Measurements from ENCODE around the gene LRRC27.
"Not testable (repeated sequence)": the region's sequence is repeated elsewhere in the genome, so short reads cannot be mapped to it uniquely, and the experiment has no call there.

LRRC27 gene

GRCh38 chr10:132331601-132332432 is at the start of gene LRRC27:
Gene LRRC27 (plus strand): TSS chr10:132332193. CDS start chr10:132333525, 1,332 bp downstream.
- Mint-ChIP-seq H3K9me3 (no peaks in the 10 kb centered on the region), H3K36me3 (peaks cover 15% of the 10 kb centered on the region), H3K4me3 (peak within 1 kb of the TSS; percentile 95), H3K27me3 (no peaks in the 10 kb centered on the region), H3K4me1 (peaks cover 46% of the 10 kb centered on the region), H3K27ac (peak within 1 kb of the TSS; percentile 95)
- peak; percentile 84 for ATAC-seq (ENCODE audit: low read depth)
- DNase-seq (ENCODE audit: low spot score in 2 of 2) = peak; percentile 99 to 100

GRCh38 chr10:132282667-132283603 is 49.1 kb upstream of the LRRC27 start:
- peaks cover 15% of the 10 kb centered on the region for H3K4me1 Mint-ChIP-seq
- peaks cover 13% of the 10 kb centered on the region for H3K27me3 Mint-ChIP-seq
- H3K27ac Mint-ChIP-seq = no peak overlapping the region
- DNase-seq (ENCODE audit: low spot score in 2 of 2) = no peak
- peaks cover 7% of the 10 kb centered on the region for H3K36me3 Mint-ChIP-seq
- H3K4me3 Mint-ChIP-seq = no peak overlapping the region
- peaks cover 4% of the 10 kb centered on the region for H3K9me3 Mint-ChIP-seq
- no peak for ATAC-seq (ENCODE audit: low read depth)

GRCh38 chr10:132283604-132284382 is 48.2 kb upstream of the LRRC27 start:
- Mint-ChIP-seq H3K27ac (no peak overlapping the region), H3K4me1 (peaks cover 15% of the 10 kb centered on the region), H3K9me3 (peaks cover 4% of the 10 kb centered on the region), H3K36me3 (peaks cover 7% of the 10 kb centered on the region), H3K27me3 (peaks cover 13% of the 10 kb centered on the region), H3K4me3 (no peak overlapping the region)
- DNase-seq (ENCODE audit: low spot score in 2 of 2) (no peak), ATAC-seq (ENCODE audit: low read depth) (no peak)

GRCh38 chr10:132289439-132289838 is 42.6 kb upstream of the LRRC27 start:
- H3K36me3 Mint-ChIP-seq = no peaks in the 10 kb centered on the region
- H3K4me1 Mint-ChIP-seq = peaks cover 2% of the 10 kb centered on the region
- no peak overlapping the region for H3K4me3 Mint-ChIP-seq
- DNase-seq (ENCODE audit: low spot score in 2 of 2) = no peak
- H3K27me3 Mint-ChIP-seq = peaks cover 14% of the 10 kb centered on the region
- no peak overlapping the region for H3K27ac Mint-ChIP-seq
- ATAC-seq (ENCODE audit: low read depth) = no peak
- peaks cover 3% of the 10 kb centered on the region for H3K9me3 Mint-ChIP-seq

- Mint-ChIP-seq H3K27ac (no peak overlapping the region), H3K4me1 (peaks cover 2% of the 10 kb centered on the region), H3K27me3 (peaks cover 14% of the 10 kb centered on the region), H3K9me3 (peaks cover 3% of the 10 kb centered on the region), H3K36me3 (no peaks in the 10 kb centered on the region), H3K4me3 (no peak overlapping the region)
- ATAC-seq (ENCODE audit: low read depth) (no peak), DNase-seq (ENCODE audit: low spot score in 2 of 2) (no peak)
Measured at GRCh38 chr10:132290631-132291030, 41.4 kb upstream of the LRRC27 start.

GRCh38 chr10:132291826-132292225 is 40.2 kb upstream of the LRRC27 start:
- no peaks in the 10 kb centered on the region for H3K36me3 Mint-ChIP-seq
- H3K27me3 Mint-ChIP-seq = peaks cover 19% of the 10 kb centered on the region
- peaks cover 2% of the 10 kb centered on the region for H3K4me1 Mint-ChIP-seq
- peaks cover 3% of the 10 kb centered on the region for H3K9me3 Mint-ChIP-seq
- DNase-seq (ENCODE audit: low spot score in 2 of 2) (no peak), ATAC-seq (ENCODE audit: low read depth) (no peak)
- H3K27ac Mint-ChIP-seq = no peak overlapping the region
- H3K4me3 Mint-ChIP-seq = no peak overlapping the region

GRCh38 chr10:132292287-132293200 is 39.4 kb upstream of the LRRC27 start:
- Mint-ChIP-seq H3K9me3 (peaks cover 3% of the 10 kb centered on the region), H3K36me3 (no peaks in the 10 kb centered on the region), H3K4me1 (peaks cover 5% of the 10 kb centered on the region), H3K4me3 (no peak overlapping the region), H3K27me3 (peaks cover 22% of the 10 kb centered on the region), H3K27ac (no peak overlapping the region)
- DNase-seq (ENCODE audit: low spot score in 2 of 2) (no peak), ATAC-seq (ENCODE audit: low read depth) (no peak)

GRCh38 chr10:132293201-132293812 is 38.7 kb upstream of the LRRC27 start:
- H3K27me3 Mint-ChIP-seq = peaks cover 22% of the 10 kb centered on the region
- H3K4me3 Mint-ChIP-seq = no peak overlapping the region
- ATAC-seq (ENCODE audit: low read depth) (no peak), DNase-seq (ENCODE audit: low spot score in 2 of 2) (no peak)
- H3K36me3 Mint-ChIP-seq = no peaks in the 10 kb centered on the region
- H3K4me1 Mint-ChIP-seq = peaks cover 5% of the 10 kb centered on the region
- H3K9me3 Mint-ChIP-seq = peaks cover 1% of the 10 kb centered on the region
- H3K27ac Mint-ChIP-seq = no peak overlapping the region

- ATAC-seq (ENCODE audit: low read depth) (no peak), DNase-seq (ENCODE audit: low spot score in 2 of 2) (no peak)
- no peaks in the 10 kb centered on the region for H3K36me3 Mint-ChIP-seq
- no peak overlapping the region for H3K4me3 Mint-ChIP-seq
- peaks cover 5% of the 10 kb centered on the region for H3K4me1 Mint-ChIP-seq
- H3K27me3 Mint-ChIP-seq = peaks cover 23% of the 10 kb centered on the region
- H3K27ac Mint-ChIP-seq = no peak overlapping the region
- H3K9me3 Mint-ChIP-seq = no peaks in the 10 kb centered on the region
Measured at GRCh38 chr10:132293813-132294520, 38.0 kb upstream of the LRRC27 start.

- Mint-ChIP-seq H3K27ac (no peak overlapping the region), H3K9me3 (no peaks in the 10 kb centered on the region), H3K4me1 (peaks cover 5% of the 10 kb centered on the region), H3K4me3 (no peak overlapping the region), H3K27me3 (peaks cover 25% of the 10 kb centered on the region), H3K36me3 (no peaks in the 10 kb centered on the region)
- DNase-seq (ENCODE audit: low spot score in 2 of 2) (no peak), ATAC-seq (ENCODE audit: low read depth) (no peak)
Measured at GRCh38 chr10:132294561-132295318, 37.3 kb upstream of the LRRC27 start.

- H3K27ac Mint-ChIP-seq; ATAC-seq (ENCODE audit: low read depth); H3K4me3 Mint-ChIP-seq; H3K36me3 Mint-ChIP-seq; DNase-seq (ENCODE audit: low spot score in 2 of 2); H3K4me1 Mint-ChIP-seq; H3K9me3 Mint-ChIP-seq: not testable (repeated sequence)
- peaks cover 25% of the 10 kb centered on the region for H3K27me3 Mint-ChIP-seq
Measured at GRCh38 chr10:132295481-132295880, 36.5 kb upstream of the LRRC27 start.
